GM18867 (cell line): ENCODE results near the gene TMEM259.
A peak's percentile ranks its signal among the peaks of the same experiment; 100 is the strongest.

ENCODE experiments used
- ATAC-seq: cut with Tn5 transposase; IDR thresholded peaks from one replicate; pipeline ENCODE4 v1.9.1; 2021; ENCODE audit warnings: mild to moderate bottlenecking, moderate library complexity; ENCODE audit not compliant: unreplicated experiment

The TMEM259 gene

DNA sequence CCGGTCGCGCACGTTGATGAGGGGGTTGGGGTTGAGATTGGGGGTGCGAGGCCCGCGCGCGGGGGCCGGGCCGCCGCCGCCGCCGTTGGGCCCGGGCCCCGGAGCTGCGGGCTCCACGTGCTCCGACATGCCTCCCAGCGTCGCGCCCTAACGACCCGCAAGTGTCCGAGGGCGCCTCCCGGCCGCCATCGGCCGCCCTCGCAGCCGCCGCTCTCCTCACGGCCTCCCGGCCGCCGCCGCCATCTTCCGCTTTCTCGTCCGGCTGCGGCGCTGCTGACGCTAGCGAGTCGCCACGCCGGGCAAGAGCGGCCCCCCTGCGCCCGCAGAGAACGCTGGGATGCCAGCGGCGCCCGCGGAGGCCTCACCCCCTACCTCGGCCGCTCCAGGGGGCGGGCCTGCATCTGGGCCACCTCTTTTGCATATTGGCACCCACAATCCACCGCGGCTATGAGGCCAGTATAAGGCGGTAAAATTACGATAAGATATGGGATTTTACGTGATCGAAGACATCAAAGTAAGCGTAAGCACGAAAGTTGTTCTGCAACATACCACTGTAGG is at the start of gene TMEM259:
Gene TMEM259, minus strand, starts transcription at position 256 of the 558 bp plus-strand sequence. Its CDS starts 127 bp downstream, at position 129.
- peak; percentile 80 for ATAC-seq

GRCh38 chr19:1070576-1070930 is 49.6 kb upstream of the TMEM259 start:
- ATAC-seq, result no peak

GRCh38 chr19:1069009-1069779 is 48.3 kb upstream of the TMEM259 start:
- no peak for ATAC-seq

- no peak for ATAC-seq
Measured at GRCh38 chr19:1068009-1069001, 47.4 kb upstream of the TMEM259 start.

DNA sequence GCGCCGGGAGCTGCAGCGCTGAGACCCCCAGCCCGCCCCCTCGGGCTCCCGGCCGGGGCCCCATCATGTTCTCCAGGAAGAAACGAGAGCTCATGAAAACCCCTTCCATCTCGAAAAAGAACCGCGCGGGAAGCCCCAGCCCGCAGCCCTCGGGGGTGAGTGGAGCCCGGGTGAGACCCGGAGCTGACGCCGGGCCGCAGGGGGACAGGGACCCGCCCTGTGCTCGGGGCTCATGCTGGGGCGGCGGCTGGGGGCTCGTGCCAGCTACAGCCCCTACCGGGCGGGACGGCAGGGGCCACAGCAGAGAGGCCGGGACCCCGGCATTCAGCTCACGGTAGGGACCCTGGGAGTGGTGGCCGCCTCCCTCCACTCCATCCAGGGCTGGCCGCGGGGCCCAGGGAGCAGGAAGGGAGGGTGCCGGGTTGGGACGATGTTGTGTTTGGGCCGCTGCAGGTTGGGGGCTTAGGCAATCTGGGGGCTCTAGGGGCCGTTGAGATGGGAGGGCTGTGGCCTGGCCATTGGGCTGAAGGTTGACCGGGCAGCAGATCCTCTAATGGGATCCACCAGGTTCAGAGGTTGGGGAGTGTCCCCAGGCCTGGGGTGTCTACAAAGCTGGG is 46.5 kb upstream of the TMEM259 start:
- ATAC-seq, result no peak

- no peak for ATAC-seq
Measured at GRCh38 chr19:1066748-1067340, 45.9 kb upstream of the TMEM259 start, which contains the start of gene ARHGAP45. ARHGAP45 (plus strand) TSS chr19:1067167; CDS start chr19:1067406, 239 bp downstream.

- no peak for ATAC-seq
Measured at GRCh38 chr19:1066251-1066747, 45.4 kb upstream of the TMEM259 start.

DNA sequence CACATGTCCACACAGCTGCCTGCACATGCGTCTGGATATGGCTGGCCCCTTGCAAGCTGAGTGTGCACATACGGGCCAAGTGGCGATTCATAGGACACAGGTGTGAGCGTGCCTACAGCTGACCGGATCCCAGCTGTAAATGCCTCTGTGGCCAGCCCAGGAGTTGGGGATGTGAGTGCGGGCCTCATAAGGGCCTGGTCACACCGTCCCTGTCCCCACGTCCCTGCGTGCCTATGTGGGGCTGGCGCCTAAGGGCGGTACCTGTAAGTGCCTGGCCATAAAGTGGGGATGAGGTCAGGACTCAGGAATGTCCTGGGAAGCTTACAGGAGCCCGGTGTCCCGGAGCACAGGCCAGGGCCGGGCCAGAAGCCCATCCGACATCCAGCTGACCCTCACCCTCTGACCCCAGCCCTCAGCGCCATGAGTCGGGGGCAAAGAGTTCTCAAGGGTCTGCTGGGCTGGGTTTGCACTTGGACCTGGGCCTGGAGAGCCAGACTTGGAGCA is 44.7 kb upstream of the TMEM259 start:
- no peak for ATAC-seq

GRCh38 chr19:1064661-1065605 is 44.0 kb upstream of the TMEM259 start:
- peak; percentile 33 for ATAC-seq

DNA sequence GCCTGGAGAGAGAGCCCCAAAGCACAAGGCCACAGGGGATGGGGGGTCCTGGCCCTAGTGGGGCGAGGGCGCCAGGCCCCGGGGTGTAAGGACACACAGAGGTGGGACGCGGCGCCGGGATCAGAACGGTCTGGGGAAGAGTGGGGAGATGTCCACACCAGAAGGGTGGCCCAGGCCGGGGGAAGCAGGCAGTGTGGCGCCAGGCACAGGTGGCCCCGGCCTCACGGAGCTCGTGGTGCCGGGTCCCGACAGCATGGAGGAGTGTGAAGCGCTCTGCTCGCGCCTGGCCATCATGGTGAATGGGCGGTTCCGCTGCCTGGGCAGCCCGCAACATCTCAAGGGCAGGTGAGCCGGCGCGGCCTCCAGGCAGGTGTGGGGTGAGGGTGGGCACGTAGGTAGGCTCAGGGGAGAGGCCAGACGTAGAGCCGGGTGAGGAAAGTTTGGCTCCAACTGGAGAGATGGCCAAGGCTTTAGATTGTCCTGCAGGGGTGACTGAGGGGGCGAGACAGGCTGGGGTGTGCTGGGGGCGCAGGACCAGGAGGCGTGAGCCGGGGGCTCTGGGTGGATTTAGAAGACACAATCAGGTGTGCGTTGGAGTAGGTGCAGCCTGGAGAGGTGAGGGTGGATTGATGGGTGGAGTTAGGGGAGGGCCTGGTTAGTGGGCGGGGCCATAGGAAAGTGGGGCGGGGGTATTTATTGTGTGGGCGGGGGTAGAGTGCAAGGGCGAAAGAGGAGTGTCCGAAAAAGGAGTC is 43.2 kb upstream of the TMEM259 start:
- no peak for ATAC-seq

GRCh38 chr19:1063030-1063908 is 42.3 kb upstream of the TMEM259 start:
- no peak for ATAC-seq

DNA sequence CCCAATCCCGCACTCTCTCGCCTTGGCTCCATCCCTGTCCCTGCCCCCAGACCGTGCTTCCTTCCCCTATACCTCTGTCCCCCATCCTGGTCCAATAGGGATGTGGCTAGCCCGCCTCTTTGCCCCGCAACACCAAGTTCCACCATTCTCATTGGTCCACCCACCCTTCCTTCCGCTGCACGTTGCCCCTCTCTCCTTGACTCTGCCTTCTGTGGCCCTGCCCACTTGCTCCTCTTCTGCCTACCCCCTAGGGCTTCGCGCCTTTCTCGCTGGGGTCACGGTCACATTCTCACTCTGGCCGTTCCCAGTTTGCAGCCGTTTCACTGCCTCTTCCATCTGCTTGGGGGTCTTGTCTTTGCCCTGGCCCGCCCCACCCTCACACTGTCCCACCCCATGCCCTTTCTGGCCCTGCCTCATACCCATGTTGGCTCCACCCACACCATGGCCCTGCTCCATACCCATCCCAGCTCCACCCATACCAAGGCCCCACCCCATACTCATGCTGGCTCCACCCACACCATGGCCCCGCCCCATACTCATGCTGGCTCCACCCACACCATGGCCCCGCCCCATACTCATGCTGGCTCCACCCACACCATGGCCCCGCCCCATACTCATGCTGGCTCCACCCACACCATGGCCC is 41.6 kb upstream of the TMEM259 start:
- no peak for ATAC-seq

- ATAC-seq, result no peak
Measured at GRCh38 chr19:1061987-1062386, 41.1 kb upstream of the TMEM259 start.

- no peak for ATAC-seq
Measured at GRCh38 chr19:1060689-1061088, 39.8 kb upstream of the TMEM259 start.

- ATAC-seq, result no peak
Measured at GRCh38 chr19:1058112-1058511, 37.2 kb upstream of the TMEM259 start.

DNA sequence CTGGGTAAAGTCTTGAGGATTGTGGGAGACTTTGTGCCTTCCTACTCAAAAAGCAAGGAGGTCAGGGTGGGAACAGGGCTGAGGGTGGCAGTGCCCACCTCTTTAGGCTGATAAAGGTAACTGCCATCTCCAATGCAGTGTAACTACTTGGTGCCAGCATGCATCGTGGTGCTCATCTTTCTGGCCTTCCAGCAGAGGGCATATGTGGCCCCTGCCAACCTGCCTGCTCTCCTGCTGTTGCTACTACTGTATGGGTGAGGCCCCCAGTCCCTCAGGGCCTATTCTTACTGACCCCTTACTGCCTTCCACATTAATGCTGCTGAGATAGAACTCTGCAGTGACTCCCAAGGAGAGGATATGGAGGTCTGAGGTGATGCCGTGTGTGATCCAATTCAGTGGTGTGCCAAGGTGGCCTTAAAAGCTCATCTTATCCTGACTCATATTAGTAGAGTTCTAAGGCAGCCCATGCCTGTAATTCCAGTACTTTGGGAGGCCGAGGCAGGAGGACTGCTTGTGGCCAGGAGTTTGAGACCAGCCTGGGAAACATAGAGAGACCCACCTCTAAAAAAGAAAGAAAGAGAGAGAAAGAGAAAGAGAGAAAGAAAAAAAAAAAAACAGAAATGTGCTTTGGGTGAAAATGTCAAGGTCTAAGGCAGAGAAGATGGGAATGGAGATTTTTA is 36.4 kb upstream of the TMEM259 start:
- no peak for ATAC-seq
